Stomach (tissue), 9 donors: Measurements from ENCODE around the gene CYTH3. TPM values are rescaled to one million over a fixed set of nuclear protein-coding genes. Genes with fewer than 3 reads are reported as not detected.

Experiments
- DNase-seq, 2 donors: peaks; one replicate each; pipeline versions ENCODE4 v3.0.0 to v3.0.0-alpha.2; 2013 to 2019
- H3K27ac ChIP-seq, 5 donors: fragments of 200-600 bp in 4 of 5; sonication (generic) in 4 of 5; one replicate each; pipeline ENCODE4 v1.5.1; 2013 to 2019; ENCODE audit warnings: mild to moderate bottlenecking in 1 of 5, moderate library complexity in 1 of 5
- H3K27me3 ChIP-seq, 3 donors: fragments of 200-600 bp; sonication (generic); one replicate each; pipeline ENCODE4 v1.5.1; 2017 to 2019; ENCODE audit warnings: mixed run types in 1 of 3
- H3K36me3 ChIP-seq, 4 donors: fragments of 200-600 bp; sonication (generic); 1 replicate in 3 of 4; 2 replicates in 1 of 4; pipeline ENCODE4 v1.5.1; 2016 to 2019
- H3K4me1 ChIP-seq, 4 donors: fragments of 200-600 bp; sonication (generic); one replicate each; pipeline ENCODE4 v1.5.1; 2016 to 2019
- H3K4me3 ChIP-seq, 4 donors: fragments of 200-600 bp; sonication (generic) in 3 of 4; one replicate each; pipeline ENCODE4 v1.5.1; 2016 to 2019; ENCODE audit warnings: mild to moderate bottlenecking in 1 of 4
- H3K9me3 ChIP-seq, 4 donors: fragments of 200-600 bp; sonication (generic); one replicate each; pipeline ENCODE4 v1.5.1; 2016 to 2019
- EP300 ChIP-seq: sonication (generic); formaldehyde crosslinking; IDR thresholded peaks from one replicate; pipeline ENCODE4 v1.6.1; 2017; ENCODE audit warnings: antibody characterized with exemption
- POLR2A ChIP-seq, 4 donors: fragments of 450-650 bp; IDR thresholded peaks; one replicate each; pipeline ENCODE4 v1.6.1; 2016; ENCODE audit warnings: antibody characterized with exemption in 4 of 4, control low read depth in 2 of 4, mild to moderate bottlenecking in 1 of 4, moderate library complexity in 1 of 4
- POLR2AphosphoS5 ChIP-seq, 3 donors: sonication (generic); formaldehyde crosslinking; IDR thresholded peaks; one replicate each; pipeline ENCODE4 v1.6.1; 2016; ENCODE audit warnings: antibody characterized with exemption in 3 of 3
- WGBS, 5 donors: extraction: QIAGEN DNeasy Blood & Tissue Kit in 3 of 5; methylation state at CpG; one replicate each; pipeline versions ENCODE4 v1.1.5 to v1.1.7; 2013 to 2018; 5-methylcytosine and 5-hydroxymethylcytosine counted together
- intact Hi-C: fragments of 100-400 bp; cut with DNase I; formaldehyde crosslinking; loops from one replicate; pipeline ENCODE4 v1.15.1; 2023; ENCODE audit warnings: low total_unique reads
- polyA plus RNA-seq, 3 donors: library from polyadenylated mRNA; stranded (reverse); fragments of 200-250 nt; gene quantifications; one replicate each; pipeline ENCODE4 v1.2.3, GENCODE V29; 2013
- total RNA-seq, 5 donors: library from RNA; depleted of rRNA; stranded (reverse); fragments of >200 nt; gene quantifications; one replicate each; pipeline versions ENCODE4 v1.1.0 to v1.2.3, GENCODE V29; 2014 to 2016
- TF ChIP-seq, protein P1 (sequence below), 7 experiments: fragments of 450-650 bp in 4 of 7; fragments of 200-600 bp in 3 of 7; sonication (generic) in 3 of 7; IDR thresholded peaks; one replicate each; pipeline ENCODE4 v1.5.1; 2016 to 2019; ENCODE audit warnings: antibody characterized with exemption in 7 of 7, control low read depth in 2 of 7, mild to moderate bottlenecking in 1 of 7
- donor health status: healthy with polysubstance abuse.
- donor health status: Bipolar disorder and iron deficiency.
- donor health status: healthy.

The CYTH3 gene
- total and polyA plus RNA-seq, 8 donors: 5.1 to 33.8 (median 16.1) TPM

DNA sequence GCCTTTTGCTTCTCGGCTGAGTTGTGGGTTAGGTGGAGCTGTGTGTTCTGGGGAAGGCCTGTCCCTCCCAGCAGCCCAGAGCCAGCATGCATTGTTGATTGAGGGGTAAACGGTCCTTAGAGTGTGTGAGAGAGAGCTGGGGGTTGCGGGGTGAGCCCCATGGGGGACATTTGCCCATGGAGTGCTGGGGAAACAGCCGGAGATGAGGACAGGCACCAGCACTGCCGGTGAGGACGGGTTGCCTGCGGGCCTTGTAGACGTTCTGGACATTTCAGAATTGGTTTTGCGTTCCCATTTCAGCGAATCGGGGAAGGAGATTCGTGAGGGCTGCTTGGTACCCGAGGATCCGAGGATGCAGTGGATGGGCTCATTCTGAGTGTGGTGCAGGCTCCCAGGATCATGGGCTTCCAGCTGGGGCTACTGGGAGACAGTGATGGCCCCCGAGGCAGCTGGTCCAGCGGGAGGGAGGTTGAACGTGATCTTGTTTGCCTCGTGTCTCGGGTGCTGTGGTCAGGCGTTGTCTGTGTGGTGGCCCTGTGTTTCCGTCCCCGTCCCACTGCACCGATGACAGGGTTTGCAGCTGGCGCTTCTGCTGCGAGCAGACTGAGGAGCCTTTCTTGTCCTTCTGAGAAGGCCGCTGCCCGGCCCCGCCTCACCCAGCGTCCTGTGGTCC lies 113.9 kb downstream of the CYTH3 start:
- intact Hi-C loops: no loop called here
- WGBS, 5 donors: 87 to 93% (median 91%) methylated on average over 28 to 29 of the region's 29 CpGs
- H3K36me3 ChIP-seq: peaks cover 37 to 99% (median 88%) of the 10 kb centered on the region in 4 donors
- no peaks in the 10 kb centered on the region for H3K9me3 ChIP-seq
- peaks cover 0 to 22% (median 9%) of the 10 kb centered on the region in 4 donors for H3K4me1 ChIP-seq
- H3K4me3 ChIP-seq: no peak overlapping the region
- no peak for DNase-seq
- TF ChIP-seq, protein P1, sequence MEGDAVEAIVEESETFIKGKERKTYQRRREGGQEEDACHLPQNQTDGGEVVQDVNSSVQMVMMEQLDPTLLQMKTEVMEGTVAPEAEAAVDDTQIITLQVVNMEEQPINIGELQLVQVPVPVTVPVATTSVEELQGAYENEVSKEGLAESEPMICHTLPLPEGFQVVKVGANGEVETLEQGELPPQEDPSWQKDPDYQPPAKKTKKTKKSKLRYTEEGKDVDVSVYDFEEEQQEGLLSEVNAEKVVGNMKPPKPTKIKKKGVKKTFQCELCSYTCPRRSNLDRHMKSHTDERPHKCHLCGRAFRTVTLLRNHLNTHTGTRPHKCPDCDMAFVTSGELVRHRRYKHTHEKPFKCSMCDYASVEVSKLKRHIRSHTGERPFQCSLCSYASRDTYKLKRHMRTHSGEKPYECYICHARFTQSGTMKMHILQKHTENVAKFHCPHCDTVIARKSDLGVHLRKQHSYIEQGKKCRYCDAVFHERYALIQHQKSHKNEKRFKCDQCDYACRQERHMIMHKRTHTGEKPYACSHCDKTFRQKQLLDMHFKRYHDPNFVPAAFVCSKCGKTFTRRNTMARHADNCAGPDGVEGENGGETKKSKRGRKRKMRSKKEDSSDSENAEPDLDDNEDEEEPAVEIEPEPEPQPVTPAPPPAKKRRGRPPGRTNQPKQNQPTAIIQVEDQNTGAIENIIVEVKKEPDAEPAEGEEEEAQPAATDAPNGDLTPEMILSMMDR (IDR thresholded peaks at IDR 0.05): no peak
- no peak for TF ChIP-seq POLR2AphosphoS5 (IDR thresholded peaks at IDR 0.05)
- TF ChIP-seq POLR2A (IDR thresholded peaks at IDR 0.05): no peak
- TF ChIP-seq EP300: no peak
- H3K27me3 ChIP-seq: no peaks in the 10 kb centered on the region
- no peak overlapping the region for H3K27ac ChIP-seq

DNA sequence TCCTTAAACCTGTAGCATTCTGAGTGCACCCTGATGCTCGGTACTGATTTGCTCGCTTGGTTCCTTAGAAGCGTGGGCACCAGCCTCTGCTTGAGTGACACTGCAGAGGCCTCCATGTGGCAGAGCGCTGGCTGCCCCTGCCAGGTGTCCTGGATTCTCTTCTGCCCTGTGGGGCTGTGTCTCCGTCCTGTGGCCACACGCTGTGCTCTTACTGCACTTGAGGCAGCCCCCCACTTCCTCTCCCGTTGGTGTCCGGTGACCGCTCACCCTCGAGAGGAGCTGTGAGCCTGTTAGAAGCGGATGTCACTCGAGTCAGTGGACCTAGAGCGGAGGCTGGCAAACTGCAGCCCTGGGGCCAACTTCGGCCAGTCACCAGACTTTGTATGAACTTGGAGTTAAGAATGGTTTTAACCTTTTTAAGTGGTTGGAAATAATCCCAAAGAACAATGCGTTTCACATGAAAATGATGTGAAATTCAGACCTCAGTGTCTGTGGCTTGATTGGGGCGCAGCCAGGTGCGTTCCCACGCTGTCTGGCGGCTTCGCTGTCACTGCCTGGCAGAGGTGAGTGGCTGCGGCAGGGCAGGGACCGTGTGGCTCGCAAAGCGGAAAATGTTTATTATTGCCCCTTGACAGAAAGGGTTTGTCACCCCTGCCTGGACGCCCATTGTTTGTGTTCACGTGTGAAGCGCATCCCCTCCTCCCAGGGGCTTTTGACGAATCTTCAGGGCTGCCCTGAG lies 114.6 kb downstream of the CYTH3 start:
- Histone ChIP-seq H3K27me3 (no peaks in the 10 kb centered on the region), H3K36me3 (peaks cover 31 to 99% (median 88%) of the 10 kb centered on the region in 4 donors), H3K27ac (no peak overlapping the region), H3K4me3 (no peak overlapping the region), H3K4me1 (peaks cover 0 to 22% (median 9%) of the 10 kb centered on the region in 4 donors), H3K9me3 (no peaks in the 10 kb centered on the region)
- intact Hi-C loops: no loop called here
- no peak for TF ChIP-seq EP300
- TF ChIP-seq POLR2A (IDR thresholded peaks at IDR 0.05): no peak
- no peak for TF ChIP-seq POLR2AphosphoS5 (IDR thresholded peaks at IDR 0.05)
- TF ChIP-seq, protein P1 (IDR thresholded peaks at IDR 0.05): no peak
- DNase-seq: no peak
- WGBS, 5 donors: 91 to 95% (median 93%) methylated on average over 26 to 28 of the region's 28 CpGs

DNA sequence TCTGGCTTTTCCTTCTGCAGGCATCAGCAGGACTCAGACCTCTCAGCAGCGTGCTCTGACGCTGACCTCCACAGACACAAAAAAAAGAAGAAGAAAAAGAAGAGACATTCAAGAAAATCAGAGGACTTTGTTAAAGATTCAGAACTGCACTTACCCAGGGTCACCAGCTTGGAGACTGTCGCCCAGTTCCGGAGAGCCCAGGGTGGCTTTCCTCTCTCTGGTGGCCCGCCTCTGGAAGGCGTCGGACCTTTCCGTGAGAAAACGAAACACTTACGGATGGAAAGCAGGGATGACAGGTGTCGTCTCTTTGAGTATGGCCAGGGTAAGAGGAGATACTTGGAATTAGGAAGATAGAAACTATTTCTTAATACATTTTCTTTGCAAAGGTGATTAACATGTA lies 115.7 kb downstream of the CYTH3 start:
- no peak overlapping the region for H3K4me3 ChIP-seq
- no peaks in the 10 kb centered on the region for H3K27me3 ChIP-seq
- intact Hi-C loops: no loop called here
- no peak for DNase-seq
- H3K27ac ChIP-seq: no peak overlapping the region
- TF ChIP-seq, protein P1 (IDR thresholded peaks at IDR 0.05): no peak
- TF ChIP-seq EP300 (no peak), POLR2A (IDR thresholded peaks at IDR 0.05) (no peak), POLR2AphosphoS5 (IDR thresholded peaks at IDR 0.05) (no peak)
- H3K4me1 ChIP-seq: peaks cover 0 to 17% (median 7%) of the 10 kb centered on the region in 4 donors
- H3K9me3 ChIP-seq: no peaks in the 10 kb centered on the region
- 92 to 99% (median 95%) methylated on average over 11 of the region's 11 CpGs for WGBS, 5 donors
- H3K36me3 ChIP-seq: peaks cover 28 to 99% (median 88%) of the 10 kb centered on the region in 4 donors

DNA sequence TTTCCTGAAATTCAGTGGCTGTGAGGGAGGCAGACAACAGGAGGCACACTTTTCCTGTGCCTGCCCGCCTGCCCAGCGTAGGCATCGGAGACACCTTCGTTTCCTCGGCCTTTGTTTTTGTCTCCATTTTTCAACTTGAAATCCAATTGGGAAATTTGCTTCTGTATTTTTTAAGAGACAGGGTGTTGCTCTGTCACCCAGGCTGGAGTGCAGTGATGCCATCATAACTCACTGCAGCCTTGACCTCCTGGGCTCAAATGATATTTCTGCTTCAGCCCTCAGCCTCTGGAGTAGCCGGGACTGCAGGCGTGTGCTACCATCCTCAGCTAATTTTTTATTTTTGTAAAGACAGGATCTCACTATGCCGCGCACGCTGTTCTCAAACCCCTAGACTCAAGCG lies 116.8 kb downstream of the CYTH3 start:
- TF ChIP-seq, protein P1 (IDR thresholded peaks at IDR 0.05): no peak
- no peak for TF ChIP-seq POLR2AphosphoS5 (IDR thresholded peaks at IDR 0.05)
- Histone ChIP-seq H3K36me3 (peaks cover 40 to 99% (median 96%) of the 10 kb centered on the region in 4 donors), H3K9me3 (no peaks in the 10 kb centered on the region), H3K27ac (no peak overlapping the region), H3K27me3 (no peaks in the 10 kb centered on the region), H3K4me1 (peaks cover 0 to 7% (median 3%) of the 10 kb centered on the region in 4 donors), H3K4me3 (no peak overlapping the region)
- no peak for DNase-seq
- intact Hi-C loops: no loop called here
- WGBS, 5 donors: 95 to 97% (median 96%) methylated on average over 11 of the region's 11 CpGs
